Transverse colon (tissue), 4 donors: ENCODE data around the gene PNMA6E. TPM values are rescaled to one million over a fixed set of nuclear protein-coding genes. Genes with fewer than 3 reads are reported as not detected.

Source experiments
- DNase-seq: peaks from one replicate; pipeline ENCODE4 v3.0.0-alpha.2; 2019
- H3K27ac ChIP-seq, 4 donors: fragments of 200-600 bp; sonication (generic); 2 replicates each; pipeline ENCODE4 v1.5.1; 2016 to 2018; ENCODE audit warnings: inconsistent platforms in 4 of 4
- H3K27me3 ChIP-seq: fragments of 200-600 bp; sonication (generic); 2 replicates; pipeline ENCODE4 v1.5.1; 2017; ENCODE audit warnings: inconsistent platforms
- H3K36me3 ChIP-seq, 4 donors: fragments of 200-600 bp; sonication (generic); 2 replicates each; pipeline ENCODE4 v1.5.1; 2017 to 2019; ENCODE audit warnings: inconsistent platforms in 4 of 4
- H3K4me1 ChIP-seq, 4 donors: fragments of 200-600 bp; sonication (generic); 2 replicates each; pipeline ENCODE4 v1.5.1; 2017 to 2020; ENCODE audit warnings: inconsistent platforms in 4 of 4
- H3K4me3 ChIP-seq, 4 donors: fragments of 200-600 bp; sonication (generic); 1 replicate in 1 of 4; 2 replicates in 3 of 4; pipeline versions ENCODE4 v1.5.1 to v1.6.1; 2017 to 2019; ENCODE audit warnings: inconsistent platforms in 4 of 4
- H3K9me3 ChIP-seq, 2 donors: fragments of 200-600 bp; sonication (generic); 2 replicates each; pipeline ENCODE4 v1.5.1; 2017 to 2019; ENCODE audit warnings: inconsistent platforms in 2 of 2
- CTCF ChIP-seq, 5 experiments: fragments of 200-600 bp in 3 of 5; fragments of 450-650 bp in 2 of 5; sonication (generic) in 3 of 5; IDR thresholded peaks; 1 replicate in 2 of 5; 2 replicates in 3 of 5; pipeline ENCODE4 v1.5.1; 2016 to 2017; ENCODE audit warnings: antibody characterized with exemption in 5 of 5, inconsistent platforms in 3 of 5, mild to moderate bottlenecking in 2 of 5, moderate library complexity in 1 of 5
- EP300 ChIP-seq: sonication (generic); formaldehyde crosslinking; IDR thresholded peaks from one replicate; pipeline ENCODE4 v1.6.1; 2017; ENCODE audit warnings: antibody characterized with exemption, low read depth
- POLR2A ChIP-seq: fragments of 450-650 bp; IDR thresholded peaks from one replicate; pipeline ENCODE4 v1.6.1; 2016; ENCODE audit warnings: antibody characterized with exemption, mild to moderate bottlenecking, moderate library complexity
- POLR2AphosphoS5 ChIP-seq, 3 donors: sonication (generic); formaldehyde crosslinking; IDR thresholded peaks; one replicate each; pipeline ENCODE4 v1.6.1; 2016; ENCODE audit warnings: antibody characterized with exemption in 3 of 3
- WGBS, 2 donors: methylation state at CpG; one replicate each; pipeline ENCODE4 v1.1.5; 2018; ENCODE audit warnings: low coverage in 1 of 2; 5-methylcytosine and 5-hydroxymethylcytosine counted together
- in situ Hi-C, 4 donors: fragments of 200-750 bp; cut with MboI; loops; one replicate each; pipeline versions ENCODE4 v1.15.0 to v1.15.1; 2017; ENCODE audit warnings: low sequenced_read_pairs in 3 of 4, low pct_ligation_motif_present in 1 of 4, low pct_unique_long_range_greater_than_20kb in 1 of 4
- intact Hi-C: fragments of 100-400 bp; cut with DNase I; formaldehyde crosslinking; loops from one replicate; pipeline ENCODE4 v1.15.1; 2023; ENCODE audit warnings: low total_unique reads
- total RNA-seq, 4 donors: library from RNA; depleted of rRNA; stranded (reverse); fragments of >200 nt; gene quantifications; one replicate each; pipeline ENCODE4 v1.1.0, GENCODE V29; 2016

PNMA6E gene
- total RNA-seq, 4 donors from 2014 or later = not detected

DNA sequence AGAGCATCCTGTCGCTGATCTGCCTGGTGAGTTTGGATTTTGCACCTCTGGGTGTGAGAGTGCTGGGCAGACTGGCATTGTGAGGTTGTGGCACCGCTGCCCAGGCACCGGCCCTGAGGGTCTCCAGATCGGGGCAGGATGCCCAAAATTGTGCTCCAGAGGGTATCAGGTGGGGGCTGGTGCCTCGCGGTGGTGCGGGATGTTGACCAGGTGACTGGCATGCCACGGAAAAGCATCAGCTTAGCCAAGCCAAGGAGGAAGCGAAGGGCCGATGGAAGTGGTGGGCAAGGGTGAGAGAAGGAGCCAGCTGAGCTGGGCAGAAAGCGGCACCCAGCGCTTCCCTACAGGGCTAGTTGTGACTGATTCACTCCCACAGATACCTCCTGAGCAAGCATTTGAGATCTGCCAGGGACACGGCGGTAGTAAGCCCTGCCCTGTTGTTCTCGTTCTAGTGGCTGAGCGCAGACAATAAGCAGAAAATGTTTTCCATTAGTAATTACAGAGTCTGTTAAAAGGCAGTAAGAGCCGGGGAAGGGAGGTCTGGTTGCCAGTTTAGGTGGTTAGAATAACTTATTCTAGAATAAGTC, 10.9 kb upstream of the PNMA6E start:
- intact Hi-C loops = no loop called here
- H3K27ac ChIP-seq = no peak overlapping the region
- in situ Hi-C loops = no loop called here
- no peak for TF ChIP-seq POLR2AphosphoS5 (IDR thresholded peaks at IDR 0.05)
- no peak for TF ChIP-seq CTCF (IDR thresholded peaks at IDR 0.05)
- TF ChIP-seq POLR2A = no peak
- H3K9me3 ChIP-seq = no peaks in the 10 kb centered on the region
- 71% methylated on average over 16 of the region's 17 CpGs; no CpG with 5 or more reads in 1 of the 2 donors for WGBS, 2 donors
- peaks cover 5% of the 10 kb centered on the region for H3K27me3 ChIP-seq
- H3K4me1 ChIP-seq = peaks cover 0 to 7% (median 3%) of the 10 kb centered on the region in 4 donors
- no peaks in the 10 kb centered on the region for H3K36me3 ChIP-seq
- DNase-seq = no peak
- peak overlapping the region; percentile 13 to 56 (median 32) for H3K4me3 ChIP-seq

DNA sequence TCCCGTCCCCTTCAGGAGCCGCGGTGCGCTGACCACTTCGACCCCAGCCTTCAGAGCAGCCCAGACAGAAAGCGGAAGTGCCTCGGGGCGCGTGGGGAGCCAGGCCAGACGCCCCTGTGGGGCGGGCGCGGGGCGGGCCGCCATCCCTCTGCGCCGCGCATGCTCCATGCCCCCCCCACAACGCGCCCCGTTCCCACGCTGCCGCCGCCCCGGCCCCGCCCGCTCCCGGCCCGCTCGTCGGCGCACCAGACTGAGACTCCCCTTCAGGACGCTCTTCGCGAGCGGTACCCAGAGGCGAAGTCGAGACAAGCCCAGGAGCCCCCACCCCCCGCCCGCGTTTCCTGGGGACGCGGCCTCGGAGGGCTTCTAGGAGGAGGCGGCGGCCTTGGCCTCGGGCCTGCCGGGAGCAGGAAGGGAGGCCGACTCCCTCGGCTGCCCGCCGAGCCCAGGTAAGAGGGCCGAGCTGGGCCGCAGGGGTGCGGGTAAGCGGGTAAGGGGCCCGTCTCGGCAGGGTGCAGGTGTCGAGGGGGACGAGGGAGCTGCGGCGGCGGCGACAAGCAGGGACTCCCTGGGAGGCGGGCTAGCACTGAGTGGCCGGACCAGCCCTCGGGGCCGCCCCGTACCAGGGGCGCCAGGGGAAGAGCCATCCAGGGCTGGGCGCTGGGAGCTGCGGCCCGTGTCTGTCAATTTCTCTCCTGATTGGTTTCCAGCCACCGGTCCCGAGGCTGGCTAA, 10.3 kb upstream of the PNMA6E start, which contains the start of gene ZFP92:
ZFP92 (plus strand) TSS at position 218 of the 733 bp plus-strand sequence. CDS start 6,851 bp downstream, outside the sequence.
- DNase-seq = peak; percentile 32
- peaks cover 0 to 7% (median 3%) of the 10 kb centered on the region in 4 donors for H3K4me1 ChIP-seq
- peak within 1 kb of the TSS in 1 of 4 donors; percentile 28 for H3K27ac ChIP-seq
- H3K27me3 ChIP-seq = peaks cover 5% of the 10 kb centered on the region
- in situ Hi-C loops = no loop called here
- TF ChIP-seq POLR2A (no peak), EP300 (no peak), CTCF (IDR thresholded peaks at IDR 0.05) (no peak), POLR2AphosphoS5 (IDR thresholded peaks at IDR 0.05) (no peak)
- no peaks in the 10 kb centered on the region for H3K9me3 ChIP-seq
- H3K36me3 ChIP-seq = no peaks in the 10 kb centered on the region
- WGBS, 2 donors = 56% methylated on average over 39 of the region's 75 CpGs; no CpG with 5 or more reads in 1 of the 2 donors
- intact Hi-C loops = no loop called here
- peak within 1 kb of the TSS; percentile 13 to 56 (median 32) for H3K4me3 ChIP-seq

DNA sequence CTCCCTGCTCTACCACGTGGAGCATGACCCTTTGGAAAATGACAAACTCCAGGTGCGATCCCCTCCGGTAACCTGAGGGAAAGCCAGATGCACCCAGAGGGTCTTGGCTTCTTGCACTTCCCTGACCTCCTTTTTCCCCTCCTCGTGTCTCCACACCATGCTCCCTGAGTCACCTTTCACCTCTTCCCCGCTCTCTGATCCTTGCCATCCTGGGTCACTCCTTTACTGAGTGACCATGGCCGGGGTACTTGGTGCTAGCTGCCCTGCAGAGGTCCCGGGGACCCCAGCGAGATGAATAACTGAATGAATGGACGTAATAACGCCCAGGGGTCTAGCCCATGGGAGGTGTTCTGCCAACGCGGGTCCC, 9.7 kb upstream of the PNMA6E start:
- H3K4me1 ChIP-seq = peaks cover 0 to 7% (median 3%) of the 10 kb centered on the region in 4 donors
- intact Hi-C loops (no loop called here), in situ Hi-C loops (no loop called here)
- no peaks in the 10 kb centered on the region for H3K36me3 ChIP-seq
- H3K4me3 ChIP-seq = peak overlapping the region in 3 of 4 donors; percentile 30 to 56 (median 35)
- DNase-seq = no peak
- 65% methylated on average over 10 of the region's 12 CpGs; no CpG with 5 or more reads in 1 of the 2 donors for WGBS, 2 donors
- peaks cover 5% of the 10 kb centered on the region for H3K27me3 ChIP-seq
- TF ChIP-seq EP300 (no peak), CTCF (IDR thresholded peaks at IDR 0.05) (no peak), POLR2AphosphoS5 (IDR thresholded peaks at IDR 0.05) (no peak), POLR2A (no peak)
- peak overlapping the region in 1 of 4 donors; percentile 28 for H3K27ac ChIP-seq
- no peaks in the 10 kb centered on the region for H3K9me3 ChIP-seq

GRCh38 chrX:153410373-153410772, 9.2 kb upstream of the PNMA6E start:
- in situ Hi-C loops = no loop called here
- intact Hi-C loops = no loop called here
- H3K4me3 ChIP-seq = no peak overlapping the region
- no peaks in the 10 kb centered on the region for H3K36me3 ChIP-seq
- no peaks in the 10 kb centered on the region for H3K9me3 ChIP-seq
- H3K27me3 ChIP-seq = peaks cover 5% of the 10 kb centered on the region
- H3K27ac ChIP-seq = no peak overlapping the region
- DNase-seq = no peak
- H3K4me1 ChIP-seq = peaks cover 0 to 7% (median 3%) of the 10 kb centered on the region in 4 donors
- 71% methylated on average over 15 of the region's 15 CpGs; no CpG with 5 or more reads in 1 of the 2 donors for WGBS, 2 donors
- no peak for TF ChIP-seq POLR2AphosphoS5 (IDR thresholded peaks at IDR 0.05)
- no peak for TF ChIP-seq POLR2A
- TF ChIP-seq CTCF (IDR thresholded peaks at IDR 0.05) = no peak
- no peak for TF ChIP-seq EP300
